Astrocyte (in vitro differentiated cells and primary cell): Measurements from ENCODE around the gene PACRG.

ENCODE experiments used
- EZH2 ChIP-seq: IDR thresholded peaks from 2 replicates; pipeline ENCODE4 v1.6.1; 2012; ENCODE audit warnings: mild to moderate bottlenecking, low read length, inconsistent platforms; ENCODE audit not compliant: insufficient read depth
- TF ChIP-seq, protein P1 (sequence below): IDR thresholded peaks from 2 replicates; pipeline ENCODE4 v1.5.1; 2011; ENCODE audit warnings: low read depth, mild to moderate bottlenecking, inconsistent platforms, low read length, moderate library complexity; ENCODE audit not compliant: insufficient read depth

DNA sequence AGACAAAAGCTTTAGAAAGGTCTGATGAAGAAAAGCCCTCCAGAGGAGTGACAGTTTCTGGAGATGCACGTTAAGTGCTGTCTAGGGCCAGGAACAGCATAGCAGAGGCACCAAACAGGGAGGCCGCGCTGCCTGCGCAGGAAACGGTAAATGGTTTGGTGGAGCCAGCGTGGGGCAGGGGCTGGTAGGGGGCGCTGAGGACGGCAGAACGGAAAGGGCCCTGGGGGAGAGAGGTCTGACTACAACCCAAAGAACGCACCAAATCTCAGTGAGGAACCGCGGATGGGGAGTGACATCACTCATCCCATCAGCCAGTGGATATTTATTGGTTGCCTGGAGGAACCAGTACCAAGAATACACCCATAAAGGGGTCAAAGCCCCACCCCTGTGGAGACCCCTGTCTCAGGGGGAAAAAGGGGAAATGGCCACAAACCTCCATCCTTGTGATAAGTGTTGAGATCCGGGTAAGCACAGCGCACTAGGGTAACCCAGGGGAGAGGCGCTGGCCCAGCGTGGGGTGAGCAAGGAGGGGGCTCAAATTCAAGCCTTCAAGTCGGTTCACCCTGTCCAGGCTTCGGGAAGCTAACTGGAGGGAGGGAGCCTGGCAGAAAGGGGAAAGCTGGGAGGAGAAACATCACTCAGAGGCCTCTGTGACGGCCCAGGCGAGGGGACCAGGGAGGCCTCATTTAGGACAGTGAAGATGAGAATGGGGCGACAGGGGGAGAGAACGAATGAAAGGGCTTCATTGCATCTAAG, 437.6 kb downstream of the PACRG start:
- TF ChIP-seq, protein P1, sequence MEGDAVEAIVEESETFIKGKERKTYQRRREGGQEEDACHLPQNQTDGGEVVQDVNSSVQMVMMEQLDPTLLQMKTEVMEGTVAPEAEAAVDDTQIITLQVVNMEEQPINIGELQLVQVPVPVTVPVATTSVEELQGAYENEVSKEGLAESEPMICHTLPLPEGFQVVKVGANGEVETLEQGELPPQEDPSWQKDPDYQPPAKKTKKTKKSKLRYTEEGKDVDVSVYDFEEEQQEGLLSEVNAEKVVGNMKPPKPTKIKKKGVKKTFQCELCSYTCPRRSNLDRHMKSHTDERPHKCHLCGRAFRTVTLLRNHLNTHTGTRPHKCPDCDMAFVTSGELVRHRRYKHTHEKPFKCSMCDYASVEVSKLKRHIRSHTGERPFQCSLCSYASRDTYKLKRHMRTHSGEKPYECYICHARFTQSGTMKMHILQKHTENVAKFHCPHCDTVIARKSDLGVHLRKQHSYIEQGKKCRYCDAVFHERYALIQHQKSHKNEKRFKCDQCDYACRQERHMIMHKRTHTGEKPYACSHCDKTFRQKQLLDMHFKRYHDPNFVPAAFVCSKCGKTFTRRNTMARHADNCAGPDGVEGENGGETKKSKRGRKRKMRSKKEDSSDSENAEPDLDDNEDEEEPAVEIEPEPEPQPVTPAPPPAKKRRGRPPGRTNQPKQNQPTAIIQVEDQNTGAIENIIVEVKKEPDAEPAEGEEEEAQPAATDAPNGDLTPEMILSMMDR: no peak
- no peak for TF ChIP-seq EZH2
